T-cell (primary cell): ENCODE results near the gene VSTM5. TPM values are rescaled to one million over a fixed set of nuclear protein-coding genes. Genes with fewer than 3 reads are reported as not detected.

Source experiments
- ATAC-seq, 4 experiments: fragments of 200-7000 bp in 3 of 4; fragments of 150-1000 bp in 1 of 4; cut with Tn5 transposase; replicated peaks in 1 of 4; 1 replicate in 3 of 4; 2 replicates in 1 of 4; pipeline ENCODE4 v1.10.0; 2021; ENCODE audit warnings: moderate library complexity in 3 of 4, mild to moderate bottlenecking in 2 of 4, moderate number of reproducible peaks in 1 of 4
- CTCF ChIA-PET, 2 donors: fragments of 300-600 bp; sonication (Branson Sonifier 250); formaldehyde crosslinking; loops; one replicate each; lab custom pipeline; 2022; ENCODE audit warnings: antibody characterized with exemption in 2 of 2; lab: Charles Lee
- POLR2A ChIA-PET, 2 donors: fragments of 300-600 bp; sonication (Branson Sonifier 250); formaldehyde crosslinking; loops; one replicate each; lab custom pipeline; 2022; ENCODE audit warnings: antibody characterized with exemption in 2 of 2; lab: Charles Lee
- DNase-seq, 35 experiments: peaks; one replicate each; pipeline versions ENCODE4 v3.0.0 to v3.0.0-alpha.2; 2013 to 2023
- H3K27ac ChIP-seq: one replicate; pipeline ENCODE4 v1.5.1; 2013; ENCODE audit warnings: low read length
- H3K27me3 ChIP-seq, 2 experiments: replicated peaks in 1 of 2; 1 replicate in 1 of 2; 2 replicates in 1 of 2; pipeline versions ENCODE4 v1.6.1 to v1.7.0; 2013; ENCODE audit warnings: low read length in 1 of 2, mixed read lengths in 1 of 2; ENCODE audit not compliant: control insufficient read depth in 2 of 2, insufficient read depth in 2 of 2; ENCODE audit errors: extremely low read depth in 1 of 2
- H3K36me3 ChIP-seq, 2 donors: 1 replicate in 1 of 2; 2 replicates in 1 of 2; pipeline versions ENCODE4 v1.6.1 to v1.7.0; 2013; ENCODE audit warnings: low read length in 1 of 2; ENCODE audit not compliant: control insufficient read depth in 2 of 2, insufficient read depth in 1 of 2; ENCODE audit errors: extremely low read depth in 1 of 2
- H3K4me1 ChIP-seq, 2 experiments: 1 replicate in 1 of 2; 2 replicates in 1 of 2; pipeline versions ENCODE4 v1.6.1 to v1.7.0; 2013; ENCODE audit warnings: low read length in 2 of 2, mixed read lengths in 1 of 2; ENCODE audit not compliant: insufficient read depth in 2 of 2, control insufficient read depth in 1 of 2; ENCODE audit errors: extremely low read depth in 1 of 2
- H3K4me3 ChIP-seq, 2 donors: 1 replicate in 1 of 2; 2 replicates in 1 of 2; pipeline versions ENCODE4 v1.5.1 to v1.7.0; 2013; ENCODE audit warnings: mild to moderate bottlenecking in 2 of 2, low read length in 1 of 2, moderate library complexity in 1 of 2; ENCODE audit not compliant: control insufficient read depth in 1 of 2; ENCODE audit errors: extremely low read depth in 1 of 2
- H3K9me3 ChIP-seq: 2 replicates; pipeline ENCODE4 v1.7.0; 2013
- H3K27ac Mint-ChIP-seq, 2 donors: one replicate each; pipeline ENCODE4 v1.8.0; 2020 to 2021; ENCODE audit warnings: mild to moderate bottlenecking in 2 of 2, mixed read lengths in 2 of 2
- H3K27me3 Mint-ChIP-seq, 2 donors: one replicate each; pipeline ENCODE4 v1.8.0; 2021 to 2022; ENCODE audit warnings: mixed read lengths in 2 of 2
- H3K36me3 Mint-ChIP-seq: one replicate; pipeline ENCODE4 v1.8.0; 2021; ENCODE audit warnings: mixed read lengths
- H3K4me1 Mint-ChIP-seq, 3 donors: one replicate each; pipeline ENCODE4 v1.8.0; 2020 to 2022; ENCODE audit warnings: mixed read lengths in 3 of 3, mild to moderate bottlenecking in 1 of 3
- H3K4me3 Mint-ChIP-seq, 3 donors: one replicate each; pipeline ENCODE4 v1.8.0; 2020 to 2022; ENCODE audit warnings: mild to moderate bottlenecking in 3 of 3, mixed read lengths in 3 of 3, moderate library complexity in 3 of 3
- H3K9me3 Mint-ChIP-seq, 3 donors: one replicate each; pipeline ENCODE4 v1.8.0; 2020 to 2022; ENCODE audit warnings: mixed read lengths in 3 of 3
- WGBS: methylation state at CpG from one replicate; pipeline ENCODE4 v1.1.5; 2013; ENCODE audit warnings: missing lambda C conversion rate; ENCODE audit not compliant: insufficient coverage; 5-methylcytosine and 5-hydroxymethylcytosine counted together
- total RNA-seq, 35 experiments: library from RNA in 6 of 35; stranded (reverse) in 6 of 35; fragments of 120-200 nt in 1 of 35; gene quantifications; one replicate each; pipeline versions ENCODE4 v1.2.1 to v1.2.4 and lab custom pipeline; 2013 to 2026

Gene VSTM5
- total RNA-seq, 5 donors from 2014 or later (not counting 1 experiment from before 2014, with no cell fraction given), result not detected

DNA sequence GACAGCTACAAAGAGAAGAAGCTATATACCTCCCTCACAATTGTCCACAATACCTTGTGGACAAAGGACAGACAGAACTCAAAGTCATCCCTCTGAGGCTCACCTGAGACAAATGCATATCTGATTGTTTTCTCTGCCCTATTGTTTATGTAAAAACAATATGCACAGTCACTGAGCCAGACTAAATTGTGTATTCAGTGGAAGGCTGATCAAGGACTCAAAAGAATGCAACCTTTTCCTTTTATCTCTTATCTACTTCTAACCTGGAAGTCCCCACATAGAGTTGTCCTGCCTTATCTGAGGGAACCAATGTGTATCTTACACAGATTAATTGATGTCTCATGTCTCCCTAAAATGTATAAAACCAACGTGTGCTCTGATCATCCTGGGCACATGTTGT lies 80.3 kb downstream of the VSTM5 start:
- ChIA-PET POLR2A (no interaction called here), CTCF (interaction anchor here in 1 of 2 donors (1.5 kb wide), 1 partner anchor 10 kb away, joined by 3 read pairs; no protein-coding TSS in a partner anchor)
- Histone ChIP-seq H3K4me3 (no peak overlapping the region), H3K27me3 (no peaks in the 10 kb centered on the region), H3K27ac (no peak overlapping the region), H3K4me1 (no peaks in the 10 kb centered on the region), H3K9me3 (no peaks in the 10 kb centered on the region), H3K36me3 (peaks cover 0 to 3% of the 10 kb centered on the region in 2 donors)
- ATAC-seq, result no peak
- H3K4me1 Mint-ChIP-seq, result no peaks in the 10 kb centered on the region
- no peak overlapping the region for H3K27ac Mint-ChIP-seq
- DNase-seq, result no peak
- H3K9me3 Mint-ChIP-seq, result peaks cover 0 to 2% (median 0%) of the 10 kb centered on the region in 3 donors
- peaks cover 6% of the 10 kb centered on the region for H3K36me3 Mint-ChIP-seq
- H3K4me3 Mint-ChIP-seq, result no peak overlapping the region
- no peaks in the 10 kb centered on the region for H3K27me3 Mint-ChIP-seq
- 69% methylated on average over 1 of the region's 1 CpG for WGBS

Other genes starting within 250 kb of the VSTM5 start
- 10 to 100 TPM; 10.9 to 15.1 (median 12.1) TPM for gene CEP295, start 188.9 kb downstream of the VSTM5 start, total RNA-seq
- 100 to 1,000 TPM; 130 to 177 (median 152) TPM for gene TAF1D, start 109.1 kb downstream of the VSTM5 start, total RNA-seq
- gene C11orf54, start 108.9 kb downstream of the VSTM5 start, total RNA-seq, result 10 to 100 TPM; 15.3 to 30.8 (median 27.4) TPM
- gene MED17, start 66.3 kb downstream of the VSTM5 start, total RNA-seq, result 10 to 100 TPM; 64.1 to 71.7 (median 67.1) TPM
- gene HEPHL1, start 170.7 kb upstream of the VSTM5 start, total RNA-seq, result not detected